GM12872 (cell line): ENCODE data around the gene MEN1.

Experiments used
- TF ChIP-seq, protein P1 (sequence below): IDR thresholded peaks from 3 replicates; pipeline ENCODE4 v1.5.1; 2011; ENCODE audit warnings: low read depth, mild to moderate bottlenecking, low read length, moderate library complexity; ENCODE audit not compliant: insufficient read depth

Gene MEN1

DNA sequence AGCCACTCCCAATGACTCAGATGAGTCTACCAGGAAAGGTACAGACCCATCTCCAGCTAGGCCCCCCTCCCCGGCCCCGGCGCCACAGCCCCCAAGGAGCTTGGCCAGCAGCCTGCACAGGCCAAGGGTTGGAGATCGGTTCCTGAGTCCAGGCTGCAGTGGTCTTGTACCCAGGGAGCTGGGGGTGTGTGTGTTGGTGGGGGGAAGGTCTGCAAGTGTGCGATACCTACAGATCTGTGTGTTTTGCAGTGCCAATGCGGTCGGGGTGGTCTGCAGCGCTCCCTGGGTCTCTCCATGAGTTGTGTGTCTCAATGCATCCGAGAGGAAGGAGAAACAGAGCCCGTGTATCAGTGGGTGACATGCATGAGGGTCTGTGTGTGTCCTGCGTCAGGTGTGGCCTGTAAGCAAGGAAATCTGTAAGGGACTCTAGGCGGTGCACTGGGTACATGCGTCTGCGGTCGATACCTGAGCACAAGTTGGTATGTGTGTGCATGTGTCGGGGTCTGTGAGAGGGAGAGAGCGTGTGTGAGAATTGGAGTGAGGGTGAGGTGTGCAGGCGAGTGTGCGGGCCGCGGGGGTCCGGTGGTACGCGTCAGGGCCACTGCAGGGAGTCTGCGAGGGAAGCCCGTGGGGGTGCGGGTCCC, 33.5 kb upstream of the MEN1 start:
- TF ChIP-seq, protein P1, sequence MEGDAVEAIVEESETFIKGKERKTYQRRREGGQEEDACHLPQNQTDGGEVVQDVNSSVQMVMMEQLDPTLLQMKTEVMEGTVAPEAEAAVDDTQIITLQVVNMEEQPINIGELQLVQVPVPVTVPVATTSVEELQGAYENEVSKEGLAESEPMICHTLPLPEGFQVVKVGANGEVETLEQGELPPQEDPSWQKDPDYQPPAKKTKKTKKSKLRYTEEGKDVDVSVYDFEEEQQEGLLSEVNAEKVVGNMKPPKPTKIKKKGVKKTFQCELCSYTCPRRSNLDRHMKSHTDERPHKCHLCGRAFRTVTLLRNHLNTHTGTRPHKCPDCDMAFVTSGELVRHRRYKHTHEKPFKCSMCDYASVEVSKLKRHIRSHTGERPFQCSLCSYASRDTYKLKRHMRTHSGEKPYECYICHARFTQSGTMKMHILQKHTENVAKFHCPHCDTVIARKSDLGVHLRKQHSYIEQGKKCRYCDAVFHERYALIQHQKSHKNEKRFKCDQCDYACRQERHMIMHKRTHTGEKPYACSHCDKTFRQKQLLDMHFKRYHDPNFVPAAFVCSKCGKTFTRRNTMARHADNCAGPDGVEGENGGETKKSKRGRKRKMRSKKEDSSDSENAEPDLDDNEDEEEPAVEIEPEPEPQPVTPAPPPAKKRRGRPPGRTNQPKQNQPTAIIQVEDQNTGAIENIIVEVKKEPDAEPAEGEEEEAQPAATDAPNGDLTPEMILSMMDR: no peak

DNA sequence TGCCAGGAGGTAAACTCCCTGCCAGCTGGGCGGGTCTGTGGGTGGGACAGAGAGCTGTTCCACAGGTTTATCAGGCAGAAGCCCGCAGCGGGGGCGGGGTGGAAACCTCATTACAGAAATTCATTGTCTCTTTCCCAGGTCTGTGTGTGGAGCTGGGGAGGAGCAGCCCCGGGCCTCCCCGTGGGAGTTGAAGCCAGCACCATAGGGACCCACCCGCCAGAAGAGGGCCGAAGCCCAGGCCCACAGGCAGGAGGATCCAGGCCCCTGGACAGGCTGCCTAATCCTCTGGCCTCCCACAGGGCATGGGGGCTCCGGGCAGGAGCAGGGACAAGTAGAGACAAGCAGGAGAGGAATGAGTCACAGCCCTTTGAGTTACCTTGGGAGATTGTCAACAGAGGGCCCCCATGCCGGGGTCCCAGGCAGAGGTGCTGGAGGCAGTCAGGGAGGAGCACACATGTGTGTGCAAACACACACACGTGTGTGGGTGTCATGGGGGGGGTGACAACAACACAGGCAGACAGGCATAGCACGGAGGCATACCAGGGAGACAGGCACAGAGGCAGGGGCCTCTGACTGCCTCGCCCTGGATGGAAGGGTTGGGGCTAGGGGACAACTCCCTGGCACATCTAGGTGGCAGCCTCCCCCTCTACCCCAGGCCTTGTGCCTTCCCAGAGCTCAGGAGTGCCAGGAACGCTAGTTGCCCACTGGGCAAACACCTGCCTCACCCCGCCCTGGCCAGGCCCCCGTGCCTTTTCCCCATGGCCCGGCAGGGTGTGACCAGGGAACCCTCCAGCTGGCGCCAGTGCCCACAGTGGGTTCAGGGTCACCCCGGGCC, 32.7 kb upstream of the MEN1 start:
- TF ChIP-seq, protein P1: no peak

DNA sequence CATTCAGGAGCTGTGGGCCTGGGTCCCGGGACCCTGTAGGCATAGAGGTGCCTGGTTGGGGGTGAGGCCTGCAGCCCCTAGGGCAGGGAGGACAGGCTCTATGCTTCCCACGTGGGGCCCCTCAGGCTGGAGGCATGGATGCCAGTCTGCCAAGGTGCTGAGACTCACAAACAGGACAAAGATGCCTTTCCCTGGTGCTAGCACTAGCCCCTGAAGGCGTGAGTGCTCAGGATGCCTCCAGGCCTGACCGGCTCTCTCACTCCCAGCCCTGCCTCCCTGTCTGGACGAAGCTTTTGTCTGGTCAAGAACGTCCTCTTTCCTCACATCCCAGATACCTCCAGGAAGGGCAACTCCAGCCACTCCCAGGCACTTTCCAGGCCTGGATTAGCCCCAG, 32.0 kb upstream of the MEN1 start:
- TF ChIP-seq, protein P1: no peak

DNA sequence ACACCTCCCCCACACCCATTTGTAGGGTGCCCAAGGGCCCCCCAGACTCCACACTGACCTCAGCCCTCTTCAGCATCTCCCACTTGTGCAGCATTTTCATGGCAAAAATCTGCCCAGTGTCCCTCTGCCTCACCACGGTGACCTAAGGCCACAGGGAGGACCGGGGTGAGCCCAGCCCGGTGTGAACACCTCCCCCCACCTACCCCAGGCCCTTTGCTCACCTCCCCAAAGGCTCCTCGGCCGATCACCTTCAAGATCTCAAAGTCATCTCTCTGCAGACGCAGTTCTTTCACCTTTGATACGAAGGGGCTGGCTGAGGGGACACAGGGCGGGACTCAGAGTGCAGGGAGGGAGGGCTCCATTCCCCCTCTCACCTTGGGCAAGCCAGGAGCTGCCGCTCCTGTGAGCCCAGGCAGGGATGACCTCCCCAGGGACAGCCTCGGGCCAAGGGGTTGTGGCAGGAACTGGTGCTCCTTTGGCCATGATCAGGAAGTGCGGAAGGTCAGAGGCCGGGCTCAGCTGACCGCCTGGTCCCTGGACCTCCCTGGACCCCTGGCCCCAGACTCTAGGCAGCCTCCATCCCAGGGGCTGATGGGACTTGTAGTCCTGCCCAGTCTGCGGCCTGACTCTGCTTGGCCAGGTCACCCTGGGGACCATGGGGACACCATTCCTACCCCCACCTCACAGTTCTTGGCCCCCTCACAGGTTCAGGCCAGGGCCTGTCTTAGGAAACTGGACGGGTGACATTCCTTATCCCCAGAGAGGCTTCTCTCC, 31.4 kb upstream of the MEN1 start:
- TF ChIP-seq, protein P1: no peak

DNA sequence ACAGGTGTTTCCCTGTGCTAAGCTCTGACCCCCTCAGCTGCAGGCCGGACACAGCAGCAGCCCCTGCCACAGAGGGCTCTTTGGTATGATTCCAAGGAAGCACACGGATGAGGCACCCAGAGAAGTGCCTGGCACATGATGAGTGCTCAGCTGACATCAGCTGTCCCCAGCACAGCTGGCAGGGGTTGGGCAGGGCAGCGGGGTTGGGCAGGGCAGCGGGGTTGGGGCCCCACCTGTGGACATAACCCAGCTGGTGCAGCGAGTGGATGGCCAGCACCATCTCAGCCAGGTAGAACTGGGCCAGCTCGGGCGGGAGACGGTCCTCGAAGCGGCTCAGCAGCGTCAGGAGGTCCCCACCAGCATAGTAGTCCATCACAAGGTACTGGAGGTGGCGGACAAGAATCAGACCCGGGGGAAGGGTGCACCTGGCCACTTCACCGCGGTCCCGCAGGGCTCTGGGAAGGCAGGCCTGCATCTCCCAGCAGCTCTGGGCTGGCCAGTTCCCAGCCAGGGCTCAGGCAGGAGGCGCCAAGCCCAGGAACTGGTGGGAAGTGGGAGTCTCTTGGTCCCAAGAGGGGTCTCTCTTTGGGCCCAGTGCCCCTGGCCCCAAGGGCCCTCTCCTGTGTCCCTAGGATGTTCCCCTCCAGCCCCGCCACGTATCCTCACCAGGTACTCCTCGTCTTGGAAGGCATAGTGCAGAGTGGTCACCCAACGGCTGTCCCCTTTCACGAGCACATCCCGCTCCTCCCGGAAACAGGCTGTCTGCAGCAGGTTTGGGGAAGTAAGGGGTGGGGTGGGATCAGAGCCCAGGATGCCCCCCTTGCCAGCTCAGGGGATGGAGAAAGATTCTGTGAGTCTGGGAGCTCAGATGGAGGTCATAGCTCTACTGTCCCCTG, 29.8 kb upstream of the MEN1 start:
- TF ChIP-seq, protein P1: no peak

DNA sequence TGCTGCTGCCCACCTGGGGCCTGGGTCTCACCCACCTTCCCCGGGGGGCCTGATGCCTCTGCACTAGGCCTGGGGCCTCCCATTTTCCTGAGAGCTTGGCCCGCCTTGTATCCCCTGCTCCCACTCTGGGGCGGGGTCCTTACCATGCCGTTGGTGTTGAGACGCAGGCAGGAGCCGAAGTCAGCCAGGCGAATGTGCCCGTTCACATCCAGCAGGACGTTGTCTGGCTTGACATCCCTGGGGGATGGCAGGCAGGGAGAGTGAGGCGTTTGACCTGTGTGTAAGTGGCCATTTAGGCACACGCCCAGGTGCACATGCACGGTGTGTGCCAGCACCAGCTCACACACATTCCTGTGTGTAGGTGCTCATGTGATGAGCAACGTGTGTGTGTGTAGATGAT, 29.0 kb upstream of the MEN1 start:
- TF ChIP-seq, protein P1: no peak
